CD4-positive, alpha-beta T cell (primary cell): ENCODE data around the gene COX6A1. TPM values are rescaled to one million over a fixed set of nuclear protein-coding genes. Genes with fewer than 3 reads are reported as not detected.

ENCODE experiments used
- ATAC-seq: fragments of 200-7000 bp; cut with Tn5 transposase; one replicate; pipeline ENCODE4 v1.10.0; 2022; ENCODE audit warnings: mild to moderate bottlenecking; ENCODE audit not compliant: poor library complexity
- CTCF ChIA-PET: fragments of 350-600 bp; sonication (Branson Sonifier 250); formaldehyde crosslinking; loops from one replicate; lab custom pipeline; 2021; ENCODE audit warnings: antibody characterized with exemption, inconsistent platforms; lab: Charles Lee
- POLR2A ChIA-PET: fragments of 350-600 bp; sonication (Branson Sonifier 250); formaldehyde crosslinking; loops from one replicate; lab custom pipeline; 2021; ENCODE audit warnings: antibody characterized with exemption, inconsistent platforms; lab: Charles Lee
- DNase-seq, 14 experiments: peaks; one replicate each; pipeline ENCODE4 v3.0.0-alpha.2; 2013 to 2020; ENCODE audit warnings: mixed read lengths in 2 of 14
- H3K27ac ChIP-seq, 2 donors: one replicate each; pipeline versions ENCODE4 v1.5.1 to v1.7.0; 2013; ENCODE audit warnings: low read length in 2 of 2, low read depth in 1 of 2, mild to moderate bottlenecking in 1 of 2
- H3K27me3 ChIP-seq, 2 experiments: 1 replicate in 1 of 2; 2 replicates in 1 of 2; pipeline versions ENCODE4 v1.6.1 to v1.7.0; 2013; ENCODE audit warnings: low read length in 2 of 2, control low read depth in 1 of 2, mild to moderate bottlenecking in 1 of 2, moderate library complexity in 1 of 2; ENCODE audit not compliant: insufficient read depth in 2 of 2, control insufficient read depth in 1 of 2
- H3K36me3 ChIP-seq: one replicate; pipeline ENCODE4 v1.6.1; 2013; ENCODE audit warnings: low read length, control low read depth; ENCODE audit not compliant: insufficient read depth
- H3K4me1 ChIP-seq: one replicate; pipeline ENCODE4 v1.6.1; 2013; ENCODE audit warnings: low read length, control low read depth; ENCODE audit not compliant: insufficient read depth
- H3K4me3 ChIP-seq: one replicate; pipeline ENCODE4 v1.5.1; 2013; ENCODE audit warnings: mild to moderate bottlenecking, low read length, moderate library complexity
- H3K9me3 ChIP-seq, 2 experiments: 1 replicate in 1 of 2; 2 replicates in 1 of 2; pipeline versions ENCODE4 v1.6.1 to v1.7.0; 2013; ENCODE audit warnings: low read length in 2 of 2, mild to moderate bottlenecking in 2 of 2, control low read depth in 1 of 2, moderate library complexity in 1 of 2; ENCODE audit not compliant: control insufficient read depth in 1 of 2, insufficient read depth in 1 of 2
- H3K27ac Mint-ChIP-seq: one replicate; pipeline ENCODE4 v1.8.0; 2020; ENCODE audit warnings: mixed read lengths
- H3K27me3 Mint-ChIP-seq: one replicate; pipeline ENCODE4 v1.8.0; 2021; ENCODE audit warnings: mixed read lengths
- H3K36me3 Mint-ChIP-seq: one replicate; pipeline ENCODE4 v1.8.0; 2021; ENCODE audit warnings: low read depth, mixed read lengths
- H3K4me1 Mint-ChIP-seq: one replicate; pipeline ENCODE4 v1.8.0; 2021; ENCODE audit warnings: low read depth, mixed read lengths
- H3K4me3 Mint-ChIP-seq: one replicate; pipeline ENCODE4 v1.8.0; 2020; ENCODE audit warnings: mild to moderate bottlenecking, mixed read lengths
- H3K9me3 Mint-ChIP-seq: one replicate; pipeline ENCODE4 v1.8.0; 2020; ENCODE audit warnings: mixed read lengths
- CTCF ChIP-seq: fragments of 200-600 bp; IDR thresholded peaks from one replicate; pipeline ENCODE4 v1.8.0; 2022; ENCODE audit warnings: antibody characterized with exemption, mild to moderate bottlenecking
- intact Hi-C, 2 experiments: fragments of 100-400 bp; cut with DNase I in 1 of 2; cut with micrococcal nuclease in 1 of 2; formaldehyde crosslinking; loops; one replicate each; pipeline versions ENCODE4 v1.15.1 to v1.9.0; 2023 to 2025; cut with DNase I, micrococcal nuclease
- total RNA-seq, 174 experiments: library from RNA in 2 of 174; stranded (reverse) in 2 of 174; gene quantifications; one replicate each; pipeline ENCODE4 v1.2.3 and lab custom pipeline; 2021 to 2026

Gene COX6A1
- total RNA-seq, 2 experiments from 2014 or later, result 112 to 116 TPM

DNA sequence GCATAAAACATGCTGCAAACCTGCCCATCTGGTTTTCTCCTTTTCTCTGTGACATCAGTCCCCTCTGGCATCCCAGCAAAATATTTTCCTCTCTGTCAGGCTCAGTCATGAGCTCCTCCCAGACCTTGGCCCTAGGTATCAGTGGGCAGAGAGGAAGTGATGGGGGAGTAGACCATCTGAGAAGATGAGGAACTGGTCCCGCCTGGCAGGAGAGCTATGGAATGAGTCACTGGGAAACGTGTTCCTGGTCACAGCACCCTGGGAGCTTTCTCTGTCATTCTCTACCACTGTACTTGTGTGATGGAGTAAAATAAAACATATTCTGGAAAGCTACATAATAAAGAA lies 36.7 kb downstream of the COX6A1 start:
- Histone ChIP-seq H3K27me3 (no peaks in the 10 kb centered on the region), H3K36me3 (no peaks in the 10 kb centered on the region), H3K4me3 (no peak overlapping the region), H3K4me1 (peaks cover 14% of the 10 kb centered on the region), H3K9me3 (no peaks in the 10 kb centered on the region), H3K27ac (no peak overlapping the region)
- H3K9me3 Mint-ChIP-seq, result no peaks in the 10 kb centered on the region
- no peaks in the 10 kb centered on the region for H3K27me3 Mint-ChIP-seq
- DNase-seq (peak in 2 of 14 experiments; percentile 39 to 51), ATAC-seq (no peak)
- H3K4me3 Mint-ChIP-seq, result no peak overlapping the region
- ChIA-PET CTCF (interaction anchor here (0.9 kb wide), 1 partner anchor 172 kb away, joined by 3 read pairs; the partner anchor contains the start of gene SIRT4), POLR2A (no interaction called here)
- intact Hi-C loops, result no loop called here
- H3K27ac Mint-ChIP-seq, result no peak overlapping the region
- TF ChIP-seq CTCF, result no peak
- H3K4me1 Mint-ChIP-seq, result peaks cover 12% of the 10 kb centered on the region
- no peaks in the 10 kb centered on the region for H3K36me3 Mint-ChIP-seq

GRCh38 chr12:120475643-120476042 lies 37.7 kb downstream of the COX6A1 start:
- H3K9me3 Mint-ChIP-seq, result no peaks in the 10 kb centered on the region
- H3K4me3 Mint-ChIP-seq, result no peak overlapping the region
- ATAC-seq (no peak), DNase-seq (no peak)
- TF ChIP-seq CTCF, result no peak
- Histone ChIP-seq H3K27me3 (no peaks in the 10 kb centered on the region), H3K9me3 (no peaks in the 10 kb centered on the region), H3K4me1 (peaks cover 15% of the 10 kb centered on the region), H3K4me3 (no peak overlapping the region), H3K36me3 (no peaks in the 10 kb centered on the region), H3K27ac (no peak overlapping the region)
- no peaks in the 10 kb centered on the region for H3K27me3 Mint-ChIP-seq
- no peak overlapping the region for H3K27ac Mint-ChIP-seq
- H3K36me3 Mint-ChIP-seq, result no peaks in the 10 kb centered on the region
- intact Hi-C loops, result no loop called here
- H3K4me1 Mint-ChIP-seq, result peaks cover 4% of the 10 kb centered on the region
- ChIA-PET POLR2A (interaction anchor here (0.9 kb wide), 1 partner anchor 20 kb away, joined by 3 read pairs; the partner anchor contains the start of gene DYNLL1), CTCF (no interaction called here)

GRCh38 chr12:120479458-120479857 lies 41.5 kb downstream of the COX6A1 start:
- ATAC-seq (no peak), DNase-seq (no peak)
- H3K9me3 ChIP-seq, result no peaks in the 10 kb centered on the region
- ChIA-PET CTCF (interaction anchor here (0.7 to 0.9 kb wide), 3 partner anchors 10 to 131 kb away, joined by 3 to 4 read pairs (median 4); no protein-coding TSS in a partner anchor), POLR2A (interaction anchor here (1.1 kb wide), 1 partner anchor 188 kb away, joined by 3 read pairs; no protein-coding TSS in a partner anchor)
- peaks cover 2% of the 10 kb centered on the region for H3K36me3 ChIP-seq
- no peak overlapping the region for H3K27ac Mint-ChIP-seq
- no peaks in the 10 kb centered on the region for H3K36me3 Mint-ChIP-seq
- no peak overlapping the region for H3K27ac ChIP-seq
- no peaks in the 10 kb centered on the region for H3K27me3 ChIP-seq
- intact Hi-C loops, result no loop called here
- no peak overlapping the region for H3K4me3 ChIP-seq
- TF ChIP-seq CTCF, result no peak
- no peaks in the 10 kb centered on the region for H3K27me3 Mint-ChIP-seq
- H3K4me3 Mint-ChIP-seq, result no peak overlapping the region
- peaks cover 26% of the 10 kb centered on the region for H3K4me1 ChIP-seq
- H3K9me3 Mint-ChIP-seq, result no peaks in the 10 kb centered on the region
- H3K4me1 Mint-ChIP-seq, result peaks cover 5% of the 10 kb centered on the region
